PC-9 (cell line): ENCODE data around the gene MICAL2. TPM values are rescaled to one million over a fixed set of nuclear protein-coding genes. Genes with fewer than 3 reads are reported as not detected.

ENCODE experiments used
- BruUV-seq: library from RNA; stranded (reverse); fragments of 400-500 nt; replicated peaks from 2 replicates; lab custom pipeline; 2021; lab: Mats Ljungman, UMichigan
- CTCF ChIA-PET: fragments of 300-600 bp; sonication (Branson Sonifier 250); formaldehyde crosslinking; loops from one replicate; lab custom pipeline; 2022; ENCODE audit warnings: antibody characterized with exemption; lab: Charles Lee
- POLR2A ChIA-PET: fragments of 300-600 bp; sonication (Branson Sonifier 250); formaldehyde crosslinking; loops from one replicate; lab custom pipeline; 2022; ENCODE audit warnings: antibody characterized with exemption; ENCODE audit not compliant: unreplicated experiment; lab: Charles Lee
- DNase-seq, 2 experiments: peaks; one replicate each; pipeline versions ENCODE4 v3.0.0 to v3.0.0-alpha.2; 2015 to 2022; ENCODE audit warnings: mixed read lengths in 1 of 2
- H2AFZ ChIP-seq: fragments of 200-600 bp; sonication (generic); 2 replicates; pipeline ENCODE4 v1.8.1; 2017; ENCODE audit warnings: antibody characterized with exemption
- H3F3A ChIP-seq: fragments of 200-600 bp; sonication (generic); 2 replicates; pipeline ENCODE4 v1.8.1; 2017; ENCODE audit warnings: antibody characterized with exemption, mild to moderate bottlenecking, low read depth; ENCODE audit not compliant: insufficient read depth
- H3K27ac ChIP-seq: fragments of 200-600 bp; sonication (generic); 2 replicates; pipeline ENCODE4 v1.6.1; 2016; ENCODE audit warnings: mixed run types
- H3K27me3 ChIP-seq: fragments of 200-600 bp; sonication (generic); 2 replicates; pipeline ENCODE4 v1.6.1; 2016; ENCODE audit warnings: low read depth, mixed run types; ENCODE audit not compliant: insufficient read depth
- H3K36me3 ChIP-seq: fragments of 200-600 bp; sonication (generic); 2 replicates; pipeline ENCODE4 v1.6.1; 2016; ENCODE audit warnings: low read depth, mixed run types
- H3K4me1 ChIP-seq: fragments of 200-600 bp; sonication (generic); replicated peaks from 2 replicates; pipeline ENCODE4 v1.6.1; 2016; ENCODE audit warnings: mixed run types; ENCODE audit not compliant: insufficient read depth
- H3K4me2 ChIP-seq: fragments of 200-600 bp; sonication (generic); 2 replicates; pipeline ENCODE4 v1.6.1; 2017; ENCODE audit warnings: mixed run types
- H3K4me3 ChIP-seq: fragments of 200-600 bp; sonication (generic); 2 replicates; pipeline ENCODE4 v1.6.1; 2016; ENCODE audit warnings: mixed run types
- H3K79me2 ChIP-seq: fragments of 200-600 bp; sonication (generic); 2 replicates; pipeline ENCODE4 v1.6.1; 2017; ENCODE audit warnings: low read depth, mixed run types
- H3K9me2 ChIP-seq: fragments of 200-600 bp; sonication (generic); 2 replicates; pipeline ENCODE4 v1.8.1; 2017; ENCODE audit warnings: mild to moderate bottlenecking; ENCODE audit not compliant: insufficient read depth
- H3K9me3 ChIP-seq: fragments of 200-600 bp; sonication (generic); 2 replicates; pipeline ENCODE4 v1.8.1; 2016; ENCODE audit warnings: low read depth; ENCODE audit not compliant: insufficient read depth
- H4K20me1 ChIP-seq: fragments of 200-600 bp; sonication (generic); 2 replicates; pipeline ENCODE4 v1.8.1; 2017; ENCODE audit not compliant: insufficient read depth
- CTCF ChIP-seq: fragments of 200-600 bp; sonication (generic); conservative IDR thresholded peaks from 2 replicates; pipeline ENCODE4 v1.6.1; 2017; ENCODE audit warnings: mixed run types, antibody characterized with exemption, mild to moderate bottlenecking, moderate library complexity
- EZH2 ChIP-seq: fragments of 200-600 bp; sonication (generic); IDR thresholded peaks from 2 replicates; pipeline ENCODE4 v1.8.0; 2017; ENCODE audit warnings: antibody characterized with exemption, low read depth
- intact Hi-C: fragments of 100-400 bp; cut with micrococcal nuclease; formaldehyde crosslinking; loops from one replicate; pipeline ENCODE4 v1.10.0; 2022; ENCODE audit not compliant: unreplicated experiment
- total RNA-seq: library from RNA; stranded (reverse); gene quantifications from 2 replicates; pipeline ENCODE4 v1.2.3, GENCODE V29; 2021

Gene MICAL2
- total RNA-seq, 1 experiment from 2014 or later = 32.4 TPM

- H3K27ac ChIP-seq = no peak overlapping the region
- ChIA-PET POLR2A (no interaction called here), CTCF (no interaction called here)
- BruUV-seq = no TSS peak
- H3K9me2 ChIP-seq = no peaks in the 10 kb centered on the region
- no peaks in the 10 kb centered on the region for H3K79me2 ChIP-seq
- H3F3A ChIP-seq = no peaks in the 10 kb centered on the region
- H3K9me3 ChIP-seq = no peaks in the 10 kb centered on the region
- H2AFZ ChIP-seq = no peak overlapping the region
- no peaks in the 10 kb centered on the region for H3K27me3 ChIP-seq
- H3K4me2 ChIP-seq = no peak overlapping the region
- peaks cover 9% of the 10 kb centered on the region for H3K36me3 ChIP-seq
- intact Hi-C loops = no loop called here
- no peaks in the 10 kb centered on the region for H4K20me1 ChIP-seq
- DNase-seq = no peak
- TF ChIP-seq EZH2 (no peak), CTCF (no peak)
- H3K4me3 ChIP-seq = no peak overlapping the region
- H3K4me1 ChIP-seq = no peaks in the 10 kb centered on the region
These were observed 94.9 kb downstream of the MICAL2 start for GRCh38 chr11:12205330-12205729.

GRCh38 chr11:12206529-12206928, 96.1 kb downstream of the MICAL2 start:
- no peaks in the 10 kb centered on the region for H3K9me3 ChIP-seq
- BruUV-seq = no TSS peak
- intact Hi-C loops = no loop called here
- DNase-seq = no peak
- no peaks in the 10 kb centered on the region for H4K20me1 ChIP-seq
- no peak overlapping the region for H2AFZ ChIP-seq
- peaks cover 9% of the 10 kb centered on the region for H3K36me3 ChIP-seq
- ChIA-PET POLR2A (no interaction called here), CTCF (no interaction called here)
- no peak overlapping the region for H3K4me2 ChIP-seq
- H3K9me2 ChIP-seq = no peaks in the 10 kb centered on the region
- H3K4me1 ChIP-seq = no peaks in the 10 kb centered on the region
- H3K4me3 ChIP-seq = no peak overlapping the region
- TF ChIP-seq EZH2 (no peak), CTCF (no peak)
- no peak overlapping the region for H3K27ac ChIP-seq
- no peaks in the 10 kb centered on the region for H3K79me2 ChIP-seq
- H3F3A ChIP-seq = no peaks in the 10 kb centered on the region
- H3K27me3 ChIP-seq = no peaks in the 10 kb centered on the region

- H3K27me3 ChIP-seq = no peaks in the 10 kb centered on the region
- intact Hi-C loops = no loop called here
- no peak overlapping the region for H3K4me2 ChIP-seq
- no peak overlapping the region for H3K27ac ChIP-seq
- H3K9me3 ChIP-seq = no peaks in the 10 kb centered on the region
- H3F3A ChIP-seq = no peaks in the 10 kb centered on the region; the same call in 1 of the 2 replicates
- CTCF ChIA-PET = no interaction called here
- no peak for TF ChIP-seq EZH2
- no peak for TF ChIP-seq CTCF
- POLR2A ChIA-PET = interaction anchor here (0.8 kb wide), 1 partner anchor 28 kb away, joined by 4 read pairs; no protein-coding TSS in a partner anchor
- no peaks in the 10 kb centered on the region for H3K9me2 ChIP-seq
- H4K20me1 ChIP-seq = no peaks in the 10 kb centered on the region
- H3K4me3 ChIP-seq = no peak overlapping the region
- DNase-seq = no peak
- no peak overlapping the region for H2AFZ ChIP-seq
- no TSS peak for BruUV-seq
- H3K36me3 ChIP-seq = peaks cover 9% of the 10 kb centered on the region
- peaks cover 6% of the 10 kb centered on the region; the same call in 1 of the 2 replicates for H3K4me1 ChIP-seq
- H3K79me2 ChIP-seq = no peaks in the 10 kb centered on the region
These were observed 97.2 kb downstream of the MICAL2 start for GRCh38 chr11:12207384-12208150.
